RWPE2 (cell line): ENCODE measurements around the gene KIAA1217.

Experiments
- ATAC-seq: fragments of 200-7000 bp; cut with Tn5 transposase; 3 replicates; pipeline ENCODE4 v1.9.1; 2021; ENCODE audit warnings: low read depth
- DNase-seq: peaks from one replicate; pipeline ENCODE4 v3.0.0-alpha.2; 2020; ENCODE audit warnings: low spot score
- H3K27ac ChIP-seq: fragments of 450-650 bp; 2 replicates; pipeline ENCODE4 v1.5.1; 2017; ENCODE audit warnings: mild to moderate bottlenecking; ENCODE audit not compliant: poor library complexity, severe bottlenecking
- H3K27me3 ChIP-seq: fragments of 250-450 bp; sonication (Bioruptor Pico); 2 replicates; pipeline ENCODE4 v1.5.1; 2021; ENCODE audit warnings: mild to moderate bottlenecking, moderate library complexity; ENCODE audit not compliant: insufficient read depth, poor library complexity, severe bottlenecking
- H3K36me3 ChIP-seq: fragments of 250-450 bp; sonication (Bioruptor Pico); 2 replicates; pipeline ENCODE4 v1.5.1; 2020; ENCODE audit warnings: low read depth, mild to moderate bottlenecking, moderate library complexity
- H3K4me1 ChIP-seq: fragments of 250-450 bp; sonication (Bioruptor Pico); 2 replicates; pipeline ENCODE4 v1.5.1; 2021; ENCODE audit warnings: mild to moderate bottlenecking, moderate library complexity; ENCODE audit not compliant: insufficient read depth, poor library complexity, severe bottlenecking
- H3K4me3 ChIP-seq: fragments of 250-450 bp; sonication (Bioruptor Pico); 2 replicates; pipeline ENCODE4 v1.5.1; 2021; ENCODE audit warnings: mild to moderate bottlenecking, moderate library complexity; ENCODE audit not compliant: severe bottlenecking
- H3K9me3 ChIP-seq: fragments of 250-450 bp; sonication (Bioruptor Pico); 2 replicates; pipeline ENCODE4 v1.5.1; 2021; ENCODE audit warnings: mild to moderate bottlenecking, moderate library complexity; ENCODE audit not compliant: severe bottlenecking
- TF ChIP-seq, protein P1 (sequence below): fragments of 450-650 bp; IDR thresholded peaks from one replicate; pipeline ENCODE4 v1.5.1; 2017; ENCODE audit warnings: mild to moderate bottlenecking, moderate library complexity; ENCODE audit not compliant: poor library complexity, severe bottlenecking

KIAA1217 gene

GRCh38 chr10:24533981-24534380 lies 325.0 kb downstream of the KIAA1217 start:
- peaks cover 80% of the 10 kb centered on the region for H3K36me3 ChIP-seq
- H3K27me3 ChIP-seq: no peaks in the 10 kb centered on the region
- no peaks in the 10 kb centered on the region for H3K9me3 ChIP-seq
- TF ChIP-seq, protein P1, sequence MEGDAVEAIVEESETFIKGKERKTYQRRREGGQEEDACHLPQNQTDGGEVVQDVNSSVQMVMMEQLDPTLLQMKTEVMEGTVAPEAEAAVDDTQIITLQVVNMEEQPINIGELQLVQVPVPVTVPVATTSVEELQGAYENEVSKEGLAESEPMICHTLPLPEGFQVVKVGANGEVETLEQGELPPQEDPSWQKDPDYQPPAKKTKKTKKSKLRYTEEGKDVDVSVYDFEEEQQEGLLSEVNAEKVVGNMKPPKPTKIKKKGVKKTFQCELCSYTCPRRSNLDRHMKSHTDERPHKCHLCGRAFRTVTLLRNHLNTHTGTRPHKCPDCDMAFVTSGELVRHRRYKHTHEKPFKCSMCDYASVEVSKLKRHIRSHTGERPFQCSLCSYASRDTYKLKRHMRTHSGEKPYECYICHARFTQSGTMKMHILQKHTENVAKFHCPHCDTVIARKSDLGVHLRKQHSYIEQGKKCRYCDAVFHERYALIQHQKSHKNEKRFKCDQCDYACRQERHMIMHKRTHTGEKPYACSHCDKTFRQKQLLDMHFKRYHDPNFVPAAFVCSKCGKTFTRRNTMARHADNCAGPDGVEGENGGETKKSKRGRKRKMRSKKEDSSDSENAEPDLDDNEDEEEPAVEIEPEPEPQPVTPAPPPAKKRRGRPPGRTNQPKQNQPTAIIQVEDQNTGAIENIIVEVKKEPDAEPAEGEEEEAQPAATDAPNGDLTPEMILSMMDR: no peak
- H3K27ac ChIP-seq: no peak overlapping the region
- DNase-seq: no peak
- ATAC-seq: no peak
- H3K4me1 ChIP-seq: no peaks in the 10 kb centered on the region
- H3K4me3 ChIP-seq: no peak overlapping the region

- no peaks in the 10 kb centered on the region for H3K27me3 ChIP-seq
- peaks cover 84% of the 10 kb centered on the region for H3K36me3 ChIP-seq
- H3K4me3 ChIP-seq: no peak overlapping the region
- ATAC-seq (no peak), DNase-seq (no peak)
- H3K9me3 ChIP-seq: no peaks in the 10 kb centered on the region
- no peaks in the 10 kb centered on the region for H3K4me1 ChIP-seq
- TF ChIP-seq, protein P1: no peak
- H3K27ac ChIP-seq: no peak overlapping the region
These were observed 327.7 kb downstream of the KIAA1217 start for GRCh38 chr10:24536636-24537035.

DNA sequence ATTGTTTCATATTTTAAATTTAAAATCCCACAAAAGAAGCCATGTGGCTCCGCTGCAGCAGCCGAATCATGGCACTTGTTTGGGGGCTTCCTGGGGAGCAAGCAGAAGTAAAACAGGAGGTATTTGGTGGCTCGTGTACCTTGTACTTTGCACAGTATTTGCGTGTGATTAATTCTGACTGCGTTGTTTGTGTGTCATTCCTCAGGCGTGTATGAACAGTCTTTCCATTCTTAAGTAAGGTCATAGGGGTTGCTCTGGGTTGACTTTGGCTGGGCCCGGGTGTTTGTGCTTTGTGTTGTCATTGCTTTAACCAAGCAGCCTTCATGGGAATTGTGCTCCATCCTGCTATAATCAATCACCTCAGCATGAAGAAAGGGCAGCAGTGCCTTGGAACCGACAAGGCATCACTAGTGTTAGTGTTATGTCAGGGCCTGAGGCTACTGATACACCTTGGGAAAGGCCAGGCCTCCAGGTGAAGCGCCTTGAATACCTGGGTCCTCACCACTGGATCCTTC lies 332.4 kb downstream of the KIAA1217 start:
- H3K27me3 ChIP-seq: no peaks in the 10 kb centered on the region
- no peaks in the 10 kb centered on the region for H3K9me3 ChIP-seq
- no peak for DNase-seq
- ATAC-seq: peak; percentile 56; the same call in 1 of the 3 replicates
- H3K36me3 ChIP-seq: peaks cover 77% of the 10 kb centered on the region
- no peak overlapping the region for H3K27ac ChIP-seq
- TF ChIP-seq, protein P1: no peak
- H3K4me3 ChIP-seq: no peak overlapping the region
- H3K4me1 ChIP-seq: no peaks in the 10 kb centered on the region

DNA sequence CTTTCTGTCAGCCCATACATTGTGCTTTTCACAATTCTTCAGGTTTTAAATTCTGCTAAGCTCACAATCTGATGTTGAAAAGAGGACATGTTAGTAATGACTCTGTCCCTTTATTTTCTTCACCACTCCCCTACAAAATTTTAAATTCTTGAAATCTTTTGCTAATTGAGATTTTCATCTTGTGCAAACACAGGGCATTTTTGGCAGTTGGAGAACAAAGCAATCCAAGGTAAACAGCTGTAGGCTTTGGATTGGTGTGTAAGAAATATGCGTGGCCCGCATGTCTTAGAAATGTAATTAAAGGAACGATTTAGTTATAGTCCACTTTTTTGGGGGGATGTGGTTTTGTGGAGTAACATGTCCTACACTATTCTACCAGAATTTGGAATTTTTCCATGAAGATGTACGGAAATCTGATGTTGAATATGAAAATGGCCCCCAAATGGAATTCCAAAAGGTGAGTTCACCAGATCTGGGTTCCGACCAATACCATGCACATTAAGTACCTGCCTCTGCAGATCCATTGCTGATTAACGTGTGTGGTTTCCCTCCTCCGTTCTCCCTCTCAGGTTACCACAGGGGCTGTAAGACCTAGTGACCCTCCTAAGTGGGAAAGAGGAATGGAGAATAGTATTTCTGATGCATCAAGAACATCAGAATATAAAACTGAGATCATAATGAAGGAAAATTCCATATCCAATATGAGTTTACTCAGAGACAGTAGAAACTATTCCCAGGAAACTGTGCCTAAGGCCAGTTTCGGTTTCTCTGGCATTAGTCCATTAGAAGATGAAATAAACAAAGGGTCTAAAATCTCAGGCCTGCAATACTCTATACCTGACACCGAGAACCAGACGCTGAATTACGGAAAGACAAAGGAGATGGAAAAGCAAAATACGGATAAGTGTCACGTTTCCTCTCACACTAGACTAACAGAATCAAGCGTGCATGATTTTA lies 333.7 kb downstream of the KIAA1217 start:
- DNase-seq (no peak), ATAC-seq (no peak)
- H3K27ac ChIP-seq: no peak overlapping the region
- H3K9me3 ChIP-seq: no peaks in the 10 kb centered on the region
- no peaks in the 10 kb centered on the region for H3K27me3 ChIP-seq
- H3K4me3 ChIP-seq: no peak overlapping the region
- H3K36me3 ChIP-seq: peaks cover 72% of the 10 kb centered on the region
- H3K4me1 ChIP-seq: no peaks in the 10 kb centered on the region
- TF ChIP-seq, protein P1: no peak

GRCh38 chr10:24544776-24545175 lies 335.8 kb downstream of the KIAA1217 start:
- no peak overlapping the region for H3K27ac ChIP-seq
- no peaks in the 10 kb centered on the region for H3K9me3 ChIP-seq
- no peak for DNase-seq
- no peak for ATAC-seq
- TF ChIP-seq, protein P1: no peak
- peaks cover 56% of the 10 kb centered on the region for H3K36me3 ChIP-seq
- no peak overlapping the region for H3K4me3 ChIP-seq
- H3K27me3 ChIP-seq: no peaks in the 10 kb centered on the region
- H3K4me1 ChIP-seq: no peaks in the 10 kb centered on the region
